Measurements from ENCODE around the gene TNF.

The TNF gene

GRCh38 chr6:31575335-31575901 lies at the start of gene TNF:
Gene TNF, plus strand, starts transcription at chr6:31575565. Its CDS starts 177 bp downstream, at chr6:31575742.
- DNase-seq: peak; percentile 34

GRCh38 chr6:31525932-31526591 lies 49.3 kb upstream of the TNF start:
- DNase-seq: no peak

DNA sequence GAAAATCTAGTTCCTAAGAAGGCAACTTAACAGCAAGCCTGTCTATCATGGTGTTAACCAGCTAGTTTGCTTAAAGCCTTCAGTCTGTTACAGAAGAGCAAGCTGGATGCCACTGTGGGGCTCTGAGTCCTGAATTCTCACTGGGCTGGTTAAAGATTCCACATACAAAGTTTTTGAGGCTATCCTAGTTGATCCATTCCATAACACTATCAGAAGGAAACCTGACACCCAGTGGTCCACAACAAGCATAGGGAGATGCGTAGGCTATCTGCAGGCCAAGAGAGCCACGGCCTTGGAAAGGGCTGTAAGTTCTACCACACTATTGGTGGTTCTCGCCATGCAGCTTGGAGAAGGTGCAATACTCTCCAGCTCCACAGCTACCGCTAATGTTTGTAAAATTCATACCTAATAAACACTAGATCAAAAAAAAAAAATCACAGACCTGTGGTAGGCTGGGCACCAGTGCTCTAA lies 47.0 kb upstream of the TNF start:
- peak; percentile 46 for DNase-seq

DNA sequence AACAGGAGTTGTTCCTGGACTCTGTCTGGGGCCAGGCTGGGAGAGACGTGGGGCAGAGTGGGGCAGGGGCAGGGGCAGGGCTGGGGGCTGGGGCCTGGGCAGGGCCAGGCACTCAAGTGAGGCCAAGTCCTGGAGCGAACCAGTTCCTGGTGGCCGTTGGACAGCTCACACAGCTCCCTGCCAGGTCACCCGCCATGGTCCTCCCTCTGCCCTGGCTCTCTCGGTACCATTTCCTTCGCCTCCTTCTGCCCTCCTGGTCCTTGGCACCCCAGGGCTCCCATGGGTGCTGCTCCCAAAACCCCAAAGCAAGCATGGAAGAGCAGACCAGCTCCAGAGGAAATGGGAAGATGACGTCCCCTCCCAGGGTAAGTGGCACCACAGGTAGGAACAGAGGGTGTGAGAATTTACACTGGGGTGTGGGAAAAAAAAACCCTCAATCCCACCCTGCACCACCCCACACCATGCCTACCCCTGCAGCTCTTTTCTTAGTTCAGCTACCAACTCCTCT lies 46.5 kb upstream of the TNF start, which contains the start of gene MCCD1:
MCCD1 (plus strand) TSS at position 142 of the 508 bp plus-strand sequence; CDS start at position 195, 53 bp downstream.
- DNase-seq: no peak

- peak; percentile 37 for DNase-seq
These were observed 45.8 kb upstream of the TNF start for GRCh38 chr6:31529329-31530150.

DNA sequence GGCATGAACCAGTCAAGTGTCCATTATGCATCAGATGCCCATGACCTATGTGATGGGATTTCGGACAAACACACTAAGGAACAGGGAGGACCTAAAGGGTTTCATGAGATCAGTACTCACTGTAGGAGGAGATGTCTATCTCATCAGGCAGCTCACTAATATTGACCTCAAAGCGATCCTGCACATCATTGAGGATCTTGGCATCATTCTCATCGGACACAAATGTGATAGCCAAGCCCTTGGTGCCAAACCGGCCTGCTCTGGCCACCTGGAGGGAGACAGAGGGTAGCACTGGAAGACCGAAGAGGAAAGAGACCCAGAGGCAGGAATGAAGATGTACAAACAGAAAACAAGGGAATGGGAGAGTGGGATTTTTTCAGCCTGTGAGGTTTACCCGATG lies 44.7 kb upstream of the TNF start:
- DNase-seq: peak; percentile 25

DNA sequence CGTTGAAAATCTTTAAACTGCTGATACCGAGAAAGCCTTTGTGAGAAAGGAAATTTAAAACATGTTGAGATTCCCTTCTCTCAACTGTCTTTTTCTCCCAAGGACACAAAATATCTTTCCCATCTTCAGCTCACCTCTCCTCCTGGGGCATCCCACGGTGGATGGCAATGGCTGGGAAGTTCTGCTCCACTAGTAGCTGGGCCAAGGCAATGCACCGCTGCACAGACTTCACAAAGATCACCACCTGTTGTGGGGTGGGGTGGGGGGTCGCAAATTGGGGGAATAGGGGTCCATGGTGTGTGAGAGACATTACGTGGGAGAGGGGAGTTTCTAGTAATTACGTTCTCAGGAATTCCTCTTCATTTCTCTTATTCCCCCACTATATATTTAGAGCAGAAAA lies 44.2 kb upstream of the TNF start:
- no peak for DNase-seq

GRCh38 chr6:31531771-31532643 lies 43.4 kb upstream of the TNF start:
- no peak for DNase-seq

- peak; percentile 22 for DNase-seq
These were observed 42.5 kb upstream of the TNF start for GRCh38 chr6:31532644-31533454.

DNA sequence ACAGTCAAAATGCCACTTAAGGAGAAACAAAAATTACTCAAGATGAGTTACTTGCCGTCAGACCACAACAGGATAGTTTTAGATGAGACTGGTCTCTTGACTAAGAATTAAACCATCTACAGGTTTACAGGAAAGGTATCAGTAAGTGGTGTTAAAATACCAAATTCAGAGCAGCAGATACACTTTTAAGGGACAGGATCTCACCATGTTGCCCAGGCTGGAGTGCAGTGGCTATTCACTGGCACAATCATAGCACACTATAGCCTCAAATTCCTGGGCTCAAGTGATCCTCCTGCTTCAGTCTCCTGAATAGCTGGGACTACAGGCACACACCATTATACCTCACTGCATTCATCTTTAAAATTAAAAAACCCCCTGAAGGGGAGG lies 41.9 kb upstream of the TNF start:
- no peak for DNase-seq

DNA sequence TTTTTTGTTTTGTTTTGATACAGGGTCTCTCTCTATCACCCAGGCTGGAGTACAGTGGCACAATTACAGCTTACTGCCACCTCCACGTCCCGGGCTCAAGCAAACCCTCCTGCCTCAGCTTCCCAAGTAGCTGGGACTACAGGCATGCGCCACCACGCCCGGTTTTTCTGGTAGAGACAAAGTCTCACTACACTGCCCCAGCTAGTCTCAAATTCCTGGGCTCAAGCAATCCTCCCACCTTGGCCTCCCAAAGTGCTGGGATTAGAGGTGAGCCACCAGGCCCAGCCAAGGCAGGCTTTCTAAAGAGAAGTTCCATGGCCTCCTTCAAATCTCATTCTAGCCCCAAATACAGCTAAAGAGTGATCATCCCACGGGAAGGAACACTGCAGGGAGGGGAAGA lies 41.4 kb upstream of the TNF start:
- DNase-seq: no peak

DNA sequence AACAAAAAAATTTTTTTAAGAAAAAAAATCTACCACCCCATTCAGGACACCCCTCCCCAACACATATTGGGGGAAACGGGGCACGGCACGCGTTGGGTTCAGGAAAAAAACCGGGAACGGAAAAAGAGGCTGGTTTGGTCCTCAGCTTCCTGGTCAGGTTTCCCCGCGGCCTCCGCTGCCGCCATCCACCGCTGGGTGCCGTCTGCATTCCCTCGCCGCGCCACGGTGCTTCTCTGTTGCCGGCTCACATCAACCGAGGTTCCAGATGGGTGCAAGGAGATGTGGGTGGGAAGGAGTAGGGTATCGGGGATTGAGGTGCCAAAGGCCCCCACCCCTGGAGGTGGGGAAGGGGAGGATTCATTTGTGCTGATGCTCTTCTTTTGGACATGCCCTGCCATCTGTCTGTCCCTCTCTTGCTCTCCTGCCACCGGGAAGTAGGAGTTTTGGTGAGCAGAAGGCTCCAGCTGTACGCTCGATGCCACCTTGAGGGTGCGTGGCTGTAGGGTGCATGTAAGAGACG lies 40.8 kb upstream of the TNF start:
- DNase-seq: no peak

DNA sequence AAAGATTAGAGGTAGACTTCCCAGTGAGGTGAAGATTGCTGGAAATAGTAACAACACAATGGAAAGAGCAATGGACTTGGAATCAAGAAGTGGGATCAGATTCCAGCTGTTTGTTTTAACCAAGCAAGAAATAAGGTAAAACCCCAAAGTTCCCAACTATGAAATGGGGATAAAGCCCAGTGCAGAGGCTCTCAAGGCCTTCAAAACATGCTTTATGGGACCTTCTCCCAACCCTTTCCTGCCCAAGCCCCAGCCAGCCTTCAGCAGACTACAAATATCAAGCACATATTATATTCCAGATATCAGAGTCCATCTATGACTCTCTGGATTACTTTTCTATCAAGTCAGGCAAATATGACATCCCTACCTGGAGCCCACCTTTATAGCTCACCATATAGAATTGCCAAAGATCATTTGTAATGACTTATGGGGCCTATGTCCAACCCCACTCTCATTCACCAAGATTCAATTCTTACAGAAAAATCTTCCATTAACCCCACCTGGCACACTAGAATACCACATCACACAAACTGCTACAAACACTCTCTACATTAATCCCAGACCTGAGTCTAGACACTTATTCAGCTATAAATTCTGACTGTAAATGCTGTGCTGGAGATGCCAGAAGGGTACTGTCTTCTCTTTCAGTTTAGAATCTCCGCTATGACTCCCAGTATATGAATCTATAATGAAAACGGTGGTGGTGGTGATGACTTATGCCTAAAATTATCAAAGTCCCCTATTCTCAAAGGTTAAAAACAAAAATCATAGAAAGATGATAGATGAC lies 39.6 kb upstream of the TNF start:
- no peak for DNase-seq

DNA sequence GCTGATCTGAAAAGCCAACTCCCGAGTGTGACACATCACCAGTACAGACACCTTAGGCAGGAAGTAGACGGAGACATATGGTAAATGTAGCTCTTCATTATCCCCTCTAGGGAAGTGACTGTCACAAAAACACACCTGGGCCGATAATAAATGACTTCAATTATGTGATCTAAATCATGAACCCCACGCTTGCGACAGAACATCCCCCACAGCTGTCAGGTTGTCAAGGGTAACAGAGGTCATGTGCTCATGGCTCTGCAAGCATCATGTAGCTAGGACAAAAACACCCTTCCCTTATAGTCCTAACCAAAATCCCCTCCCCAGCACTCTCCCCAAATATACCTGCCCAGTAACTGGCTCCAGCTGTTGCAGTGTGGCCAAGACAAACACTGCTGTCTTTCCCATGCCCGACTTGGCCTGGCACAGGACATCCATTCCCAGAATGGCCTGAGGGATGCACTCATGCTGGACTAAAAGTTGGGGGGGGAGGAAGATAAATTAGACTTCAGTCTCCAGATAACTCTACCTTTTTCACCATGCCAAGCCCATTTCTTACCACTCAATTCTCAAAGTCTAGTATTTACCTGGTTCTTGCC lies 36.5 kb upstream of the TNF start:
- DNase-seq: no peak

DNA sequence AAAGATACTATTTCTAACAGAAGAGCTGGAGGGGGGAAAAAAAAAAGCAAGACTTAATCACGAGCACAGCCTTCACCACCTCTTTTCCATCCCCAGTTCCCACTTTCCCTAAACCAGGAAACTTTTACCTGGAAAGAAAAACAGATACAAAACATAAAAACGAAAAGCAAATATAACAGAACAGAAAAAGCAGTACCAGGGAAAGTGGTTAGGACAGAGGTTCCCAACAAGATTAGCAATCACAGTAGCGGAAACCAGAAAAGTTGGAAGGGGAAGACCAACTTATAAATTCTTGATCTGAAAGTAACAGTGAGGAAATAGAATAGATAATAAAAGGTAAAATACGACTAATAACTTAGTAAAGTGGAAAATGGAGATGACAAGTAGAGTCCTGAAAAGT lies 34.7 kb upstream of the TNF start:
- DNase-seq: no peak

DNA sequence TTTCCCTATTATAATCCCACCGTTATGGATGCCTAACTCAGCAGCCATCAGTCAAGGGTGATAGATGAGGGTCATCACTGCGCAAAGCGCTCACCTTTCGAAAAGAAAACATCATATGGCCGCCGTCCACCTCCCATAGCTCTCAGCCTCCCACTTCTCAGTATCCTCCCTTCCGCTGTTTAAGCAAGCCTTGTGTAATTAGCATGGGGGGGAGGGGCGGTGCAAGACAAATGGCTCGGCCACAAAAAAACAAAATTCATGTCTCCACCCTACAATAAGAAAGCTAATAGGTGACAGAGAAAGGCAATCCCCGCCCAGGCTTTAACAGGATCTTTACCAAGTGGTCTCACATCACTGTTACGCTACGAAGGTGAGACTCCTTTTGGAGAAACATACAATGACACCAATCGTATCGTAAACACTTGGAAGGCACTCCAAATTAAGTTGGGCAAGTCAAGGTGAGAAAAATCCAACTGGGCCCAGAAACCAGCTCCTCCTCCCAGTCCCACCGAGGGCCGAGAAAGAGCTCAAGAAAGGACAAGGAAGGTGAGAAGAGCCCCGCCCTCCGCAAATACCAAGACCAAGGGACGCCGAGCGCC lies 34.2 kb upstream of the TNF start:
- peak; percentile 75 for DNase-seq

- DNase-seq: peak; percentile 99
These were observed 33.5 kb upstream of the TNF start, which contains the start of gene DDX39B for GRCh38 chr6:31541658-31542521. Gene DDX39B, minus strand, starts transcription at chr6:31542003. Its CDS starts 1,471 bp downstream, at chr6:31540532.

GRCh38 chr6:31543639-31544038 lies 31.7 kb upstream of the TNF start:
- DNase-seq: no peak

DNA sequence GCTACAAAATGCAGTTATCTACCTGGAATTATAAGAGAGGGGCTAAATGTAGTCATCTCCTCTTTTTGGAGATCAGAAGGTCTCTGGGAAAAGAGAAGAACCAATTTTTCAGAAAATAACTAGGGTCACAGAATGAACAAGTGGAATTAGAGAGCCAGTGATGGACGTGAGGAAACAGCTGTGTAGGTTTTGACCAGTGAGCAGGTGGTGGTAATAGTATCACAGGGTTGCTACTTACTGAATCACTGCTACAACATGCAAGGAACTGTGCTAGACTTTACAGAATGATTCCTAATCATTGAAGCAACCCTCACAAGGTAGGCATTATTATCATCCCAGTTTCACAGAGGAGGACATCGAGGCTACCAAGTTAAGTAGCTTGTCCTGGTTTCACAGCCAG lies 30.7 kb upstream of the TNF start:
- no peak for DNase-seq

Data from DMS53 (cell line).